HFFc6 (cell line): Measurements from ENCODE around the gene MDN1. TPM values are rescaled to one million over a fixed set of nuclear protein-coding genes. Genes with fewer than 3 reads are reported as not detected.
A peak's percentile ranks its signal among the peaks of the same experiment; 100 is the strongest.
"Not testable (repeated sequence)": the region's sequence is repeated elsewhere in the genome, so short reads cannot be mapped to it uniquely, and the experiment has no call there.

Source experiments
- DNase-seq: peaks from one replicate; pipeline ENCODE4 v3.0.0-alpha.2; 2018
- H3K27ac Mint-ChIP-seq: 2 replicates; pipeline ENCODE4 v1.8.0; 2020; ENCODE audit warnings: mild to moderate bottlenecking, mixed read lengths
- H3K27me3 Mint-ChIP-seq: 2 replicates; pipeline ENCODE4 v1.8.0; 2021; ENCODE audit warnings: mild to moderate bottlenecking, moderate library complexity, mixed read lengths; ENCODE audit not compliant: insufficient read depth
- H3K36me3 Mint-ChIP-seq: 2 replicates; pipeline ENCODE4 v1.8.0; 2021; ENCODE audit warnings: low read depth, mixed read lengths
- H3K4me1 Mint-ChIP-seq: 2 replicates; pipeline ENCODE4 v1.8.0; 2020; ENCODE audit warnings: low read depth, mixed read lengths
- H3K4me3 Mint-ChIP-seq: 2 replicates; pipeline ENCODE4 v1.8.0; 2020; ENCODE audit warnings: mild to moderate bottlenecking, moderate library complexity, mixed read lengths
- H3K9me3 Mint-ChIP-seq: 2 replicates; pipeline ENCODE4 v1.8.0; 2020; ENCODE audit warnings: mild to moderate bottlenecking, mixed read lengths
- CTCF ChIP-seq: fragments of 200-600 bp; sonication (generic); IDR thresholded peaks from 2 replicates; pipeline ENCODE4 v1.5.0; 2021; ENCODE audit warnings: antibody characterized with exemption, mild to moderate bottlenecking
- total RNA-seq, 6 experiments: library from RNA; stranded (reverse); fragmentation: NEBNext Ultra II Directional; extraction: Animal tissue kit (Norgen Biotek cat#: 25700); gene quantifications; 2 replicates in 1 of 6; 3 replicates in 5 of 6; pipeline ENCODE4 v1.2.3, GENCODE V29; 2021

The MDN1 gene
- total RNA-seq, 6 experiments from 2014 or later: 17.4 to 25.4 (median 18.4) TPM

GRCh38 chr6:89745096-89745495 lies 74.5 kb downstream of the MDN1 start:
- TF ChIP-seq CTCF: no peak
- Mint-ChIP-seq H3K27me3 (no peaks in the 10 kb centered on the region), H3K4me1 (no peaks in the 10 kb centered on the region), H3K9me3 (no peaks in the 10 kb centered on the region), H3K4me3 (no peak overlapping the region), H3K36me3 (peaks cover 27% of the 10 kb centered on the region), H3K27ac (no peak overlapping the region)
- no peak for DNase-seq

- no peak for DNase-seq
- Mint-ChIP-seq H3K36me3 (peaks cover 31% of the 10 kb centered on the region), H3K27me3 (peaks cover 2% of the 10 kb centered on the region), H3K27ac (no peak overlapping the region), H3K4me1 (no peaks in the 10 kb centered on the region), H3K9me3 (no peaks in the 10 kb centered on the region), H3K4me3 (no peak overlapping the region)
- no peak for TF ChIP-seq CTCF
These were observed 82.7 kb downstream of the MDN1 start for GRCh38 chr6:89736893-89737292.

GRCh38 chr6:89734526-89734925 lies 85.1 kb downstream of the MDN1 start:
- peak; percentile 2 for DNase-seq
- Mint-ChIP-seq H3K9me3 (no peaks in the 10 kb centered on the region), H3K36me3 (peaks cover 37% of the 10 kb centered on the region), H3K4me3 (no peak overlapping the region), H3K27ac (no peak overlapping the region), H3K27me3 (peaks cover 2% of the 10 kb centered on the region), H3K4me1 (no peaks in the 10 kb centered on the region)
- no peak for TF ChIP-seq CTCF

GRCh38 chr6:89731924-89732567 lies 87.5 kb downstream of the MDN1 start:
- Mint-ChIP-seq H3K9me3 (no peaks in the 10 kb centered on the region), H3K4me3 (no peak overlapping the region), H3K36me3 (peaks cover 22% of the 10 kb centered on the region), H3K27ac (no peak overlapping the region), H3K4me1 (no peaks in the 10 kb centered on the region), H3K27me3 (peaks cover 2% of the 10 kb centered on the region)
- DNase-seq: no peak
- no peak for TF ChIP-seq CTCF

- not testable (repeated sequence) for H3K4me1 Mint-ChIP-seq, DNase-seq, H3K9me3 Mint-ChIP-seq, H3K4me3 Mint-ChIP-seq, H3K27me3 Mint-ChIP-seq, H3K27ac Mint-ChIP-seq
- peaks cover 22% of the 10 kb centered on the region for H3K36me3 Mint-ChIP-seq
These were observed 88.3 kb downstream of the MDN1 start for GRCh38 chr6:89731262-89731661.

- Mint-ChIP-seq H3K4me1 (no peaks in the 10 kb centered on the region), H3K4me3 (no peak overlapping the region), H3K36me3 (peaks cover 22% of the 10 kb centered on the region), H3K9me3 (no peaks in the 10 kb centered on the region), H3K27ac (no peak overlapping the region), H3K27me3 (no peaks in the 10 kb centered on the region)
- no peak for DNase-seq
- no peak for TF ChIP-seq CTCF
These were observed 89.8 kb downstream of the MDN1 start for GRCh38 chr6:89729818-89730217.
